ENCODE data around the gene PRR11.

GRCh38 chr17:59110973-59111372, 44.6 kb upstream of the PRR11 start:
- TF ChIP-seq CTCF (IDR thresholded peaks at IDR 0.05) (no peak), POLR2AphosphoS5 (IDR thresholded peaks at IDR 0.05) (no peak), POLR2A (IDR thresholded peaks at IDR 0.05) (no peak)
